ENCODE data around the gene LHPP.

The LHPP gene

GRCh38 chr10:124658591-124659242 is 197.1 kb downstream of the LHPP start:
- Histone ChIP-seq H3K4ac (ENCODE audit: low read depth, low read length) (no peak overlapping the region), H3K27ac (ENCODE audit: low read depth, low read length) (no peak overlapping the region), H2BK15ac (replicated peaks; ENCODE audit: low read depth) (no peak overlapping the region), H3K18ac (ENCODE audit: low read length) (no peak overlapping the region), H4K8ac (ENCODE audit: low read depth, low read length) (no peak overlapping the region), H3K23ac (ENCODE audit: low read length) (no peak overlapping the region), H3K36me3 (ENCODE audit: control insufficient read depth, insufficient read depth, low read length) (no peaks in the 10 kb centered on the region), H4K5ac (ENCODE audit: low read length) (no peak overlapping the region), H3K56ac (ENCODE audit: low read length) (no peak overlapping the region), H2BK120ac (ENCODE audit: low read depth, low read length) (no peak overlapping the region), H3K4me1 (ENCODE audit: control insufficient read depth, low read depth, low read length) (no peaks in the 10 kb centered on the region), H3K79me1 (ENCODE audit: low read length) (peaks cover 4% of the 10 kb centered on the region), H3K4me3 (ENCODE audit: low read length) (no peak overlapping the region), H3K27me3 (ENCODE audit: insufficient read depth, low read length, poor library complexity) (no peaks in the 10 kb centered on the region), H2BK5ac (ENCODE audit: low read length) (no peak overlapping the region), H2AK5ac (ENCODE audit: low read length) (no peak overlapping the region), H3K79me2 (ENCODE audit: control insufficient read depth, insufficient read depth, low read length) (no peaks in the 10 kb centered on the region), H3K9ac (ENCODE audit: low read length) (no peak overlapping the region), H3K4me2 (ENCODE audit: low read length) (no peak overlapping the region)
- WGBS (ENCODE audit: extremely low coverage, insufficient coverage, low lambda C conversion rate) = no CpG with 5 or more reads among the region's 12 CpGs
- no peak for DNase-seq

GRCh38 chr10:124659380-124659779 is 197.8 kb downstream of the LHPP start:
- Histone ChIP-seq H4K5ac (ENCODE audit: low read length) (no peak overlapping the region), H2AK5ac (ENCODE audit: low read length) (no peak overlapping the region), H2BK5ac (ENCODE audit: low read length) (no peak overlapping the region), H3K4ac (ENCODE audit: low read depth, low read length) (no peak overlapping the region), H4K8ac (ENCODE audit: low read depth, low read length) (no peak overlapping the region), H3K4me2 (ENCODE audit: low read length) (no peak overlapping the region), H3K23ac (ENCODE audit: low read length) (no peak overlapping the region), H3K56ac (ENCODE audit: low read length) (no peak overlapping the region), H3K4me1 (ENCODE audit: control insufficient read depth, low read depth, low read length) (no peaks in the 10 kb centered on the region), H3K36me3 (ENCODE audit: control insufficient read depth, insufficient read depth, low read length) (no peaks in the 10 kb centered on the region), H3K79me1 (ENCODE audit: low read length) (peaks cover 4% of the 10 kb centered on the region), H2BK120ac (ENCODE audit: low read depth, low read length) (no peak overlapping the region), H3K79me2 (ENCODE audit: control insufficient read depth, insufficient read depth, low read length) (no peaks in the 10 kb centered on the region), H3K4me3 (ENCODE audit: low read length) (no peak overlapping the region), H2BK15ac (replicated peaks; ENCODE audit: low read depth) (no peak overlapping the region), H3K27ac (ENCODE audit: low read depth, low read length) (no peak overlapping the region), H3K27me3 (ENCODE audit: insufficient read depth, low read length, poor library complexity) (no peaks in the 10 kb centered on the region), H3K18ac (ENCODE audit: low read length) (no peak overlapping the region), H3K9ac (ENCODE audit: low read length) (no peak overlapping the region)
- no CpG with 5 or more reads among the region's 2 CpGs for WGBS (ENCODE audit: extremely low coverage, insufficient coverage, low lambda C conversion rate)
- DNase-seq = no peak

DNA sequence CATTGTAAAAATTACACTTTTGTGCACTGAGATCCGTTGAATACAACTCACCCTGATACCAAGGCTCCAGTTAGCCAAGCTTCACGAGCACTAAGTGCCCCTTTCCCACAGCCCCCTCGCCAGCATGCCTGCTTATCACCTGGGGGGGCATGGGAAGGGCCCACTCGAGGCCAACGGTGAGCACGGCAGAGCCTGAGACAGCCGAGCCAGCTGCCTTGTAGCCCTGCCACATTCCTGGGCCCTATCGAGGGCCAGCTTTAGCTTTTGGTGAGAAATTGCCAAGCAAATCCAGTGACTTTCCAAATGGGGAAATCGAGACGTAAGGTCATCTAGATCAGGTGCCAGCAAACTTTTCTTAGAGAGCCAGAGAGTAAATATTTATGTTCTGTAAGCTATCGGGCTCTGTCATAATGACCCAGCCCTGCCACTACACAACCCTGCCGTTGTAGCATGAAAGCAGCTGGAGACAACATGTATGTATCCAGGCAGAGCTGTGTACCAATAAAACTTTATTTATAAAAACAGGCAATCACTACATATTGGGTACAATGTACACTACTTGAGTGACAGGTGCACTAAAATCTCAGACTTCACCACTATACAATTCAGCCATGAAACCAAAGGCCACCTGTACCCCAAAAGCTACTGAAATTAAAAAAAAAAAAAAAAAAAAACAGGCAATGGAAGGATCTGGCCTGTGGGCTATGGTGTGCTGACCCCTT is 198.9 kb downstream of the LHPP start:
- no peak overlapping the region for H4K5ac ChIP-seq (ENCODE audit: low read length)
- no peak overlapping the region for H4K8ac ChIP-seq (ENCODE audit: low read depth, low read length)
- H3K56ac ChIP-seq (ENCODE audit: low read length) = no peak overlapping the region
- no peak overlapping the region for H2BK5ac ChIP-seq (ENCODE audit: low read length)
- H3K4me2 ChIP-seq (ENCODE audit: low read length) = no peak overlapping the region
- H2BK120ac ChIP-seq (ENCODE audit: low read depth, low read length) = no peak overlapping the region
- H3K27ac ChIP-seq (ENCODE audit: low read depth, low read length) = no peak overlapping the region
- no peaks in the 10 kb centered on the region for H3K79me2 ChIP-seq (ENCODE audit: control insufficient read depth, insufficient read depth, low read length)
- WGBS (ENCODE audit: extremely low coverage, insufficient coverage, low lambda C conversion rate) = no CpG with 5 or more reads among the region's 12 CpGs
- H3K9ac ChIP-seq (ENCODE audit: low read length) = no peak overlapping the region
- no peak for DNase-seq
- H2BK15ac ChIP-seq (replicated peaks; ENCODE audit: low read depth) = no peak overlapping the region
- H3K36me3 ChIP-seq (ENCODE audit: control insufficient read depth, insufficient read depth, low read length) = no peaks in the 10 kb centered on the region
- H3K4me1 ChIP-seq (ENCODE audit: control insufficient read depth, low read depth, low read length) = no peaks in the 10 kb centered on the region
- H3K4me3 ChIP-seq (ENCODE audit: low read length) = no peak overlapping the region
- H3K18ac ChIP-seq (ENCODE audit: low read length) = no peak overlapping the region
- no peak overlapping the region for H3K23ac ChIP-seq (ENCODE audit: low read length)
- H3K27me3 ChIP-seq (ENCODE audit: insufficient read depth, low read length, poor library complexity) = no peaks in the 10 kb centered on the region
- H3K79me1 ChIP-seq (ENCODE audit: low read length) = peaks cover 4% of the 10 kb centered on the region
- no peak overlapping the region for H3K4ac ChIP-seq (ENCODE audit: low read depth, low read length)
- H2AK5ac ChIP-seq (ENCODE audit: low read length) = no peak overlapping the region

DNA sequence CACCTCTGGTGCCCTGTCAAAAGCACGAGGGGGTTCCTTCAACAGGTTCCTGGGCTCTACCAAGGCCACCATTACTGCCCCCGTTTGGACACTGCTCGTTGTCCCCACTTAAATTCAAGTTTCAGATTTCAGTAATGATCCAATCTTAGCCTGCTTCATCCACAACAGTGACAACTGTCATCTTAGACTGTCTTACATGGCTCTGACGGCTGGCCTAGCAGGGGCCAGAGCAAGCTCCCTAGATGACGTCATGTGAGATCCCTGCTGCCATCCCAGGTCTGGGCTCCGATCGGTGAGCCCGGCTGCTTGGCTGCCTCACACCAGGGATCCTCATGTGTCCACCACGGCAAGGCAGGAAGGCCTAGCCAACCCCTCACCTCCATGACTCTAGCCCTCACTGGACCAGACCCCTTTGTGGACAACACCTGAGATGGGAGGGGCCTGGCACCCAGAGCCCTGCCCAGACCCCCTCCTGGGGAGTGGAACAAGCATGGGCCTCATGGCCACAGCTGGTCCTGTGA is 200.1 kb downstream of the LHPP start:
- Histone ChIP-seq H3K4ac (ENCODE audit: low read depth, low read length) (no peak overlapping the region), H2BK15ac (replicated peaks; ENCODE audit: low read depth) (no peak overlapping the region), H2AK5ac (ENCODE audit: low read length) (no peak overlapping the region), H3K79me1 (ENCODE audit: low read length) (peaks cover 4% of the 10 kb centered on the region), H3K27me3 (ENCODE audit: insufficient read depth, low read length, poor library complexity) (no peaks in the 10 kb centered on the region), H3K79me2 (ENCODE audit: control insufficient read depth, insufficient read depth, low read length) (no peaks in the 10 kb centered on the region), H4K8ac (ENCODE audit: low read depth, low read length) (no peak overlapping the region), H3K27ac (ENCODE audit: low read depth, low read length) (no peak overlapping the region), H3K9ac (ENCODE audit: low read length) (no peak overlapping the region), H3K18ac (ENCODE audit: low read length) (no peak overlapping the region), H3K36me3 (ENCODE audit: control insufficient read depth, insufficient read depth, low read length) (no peaks in the 10 kb centered on the region), H2BK120ac (ENCODE audit: low read depth, low read length) (no peak overlapping the region), H2BK5ac (ENCODE audit: low read length) (no peak overlapping the region), H3K23ac (ENCODE audit: low read length) (no peak overlapping the region), H3K4me2 (ENCODE audit: low read length) (no peak overlapping the region), H3K56ac (ENCODE audit: low read length) (no peak overlapping the region), H4K5ac (ENCODE audit: low read length) (no peak overlapping the region), H3K4me1 (ENCODE audit: control insufficient read depth, low read depth, low read length) (no peaks in the 10 kb centered on the region), H3K4me3 (ENCODE audit: low read length) (no peak overlapping the region)
- no CpG with 5 or more reads among the region's 9 CpGs for WGBS (ENCODE audit: extremely low coverage, insufficient coverage, low lambda C conversion rate)
- no peak for DNase-seq

GRCh38 chr10:124663228-124663627 is 201.6 kb downstream of the LHPP start:
- H3K79me2 ChIP-seq (ENCODE audit: control insufficient read depth, insufficient read depth, low read length) = no peaks in the 10 kb centered on the region
- H3K36me3 ChIP-seq (ENCODE audit: control insufficient read depth, insufficient read depth, low read length) = no peaks in the 10 kb centered on the region

More at GRCh38 chr10:124663228-124663627, 201.6 kb downstream of the LHPP start:
- no peak overlapping the region for H2BK120ac ChIP-seq (ENCODE audit: low read depth, low read length)
- no peak overlapping the region for H3K18ac ChIP-seq (ENCODE audit: low read length)
- no peak overlapping the region for H2BK15ac ChIP-seq (replicated peaks; ENCODE audit: low read depth)
- H4K8ac ChIP-seq (ENCODE audit: low read depth, low read length) = no peak overlapping the region
- H3K9ac ChIP-seq (ENCODE audit: low read length) = no peak overlapping the region
- no peak overlapping the region for H3K27ac ChIP-seq (ENCODE audit: low read depth, low read length)
- no peak overlapping the region for H3K4me2 ChIP-seq (ENCODE audit: low read length)
- no peak overlapping the region for H3K56ac ChIP-seq (ENCODE audit: low read length)
- H3K4me1 ChIP-seq (ENCODE audit: control insufficient read depth, low read depth, low read length) = no peaks in the 10 kb centered on the region
- peaks cover 5% of the 10 kb centered on the region for H3K79me1 ChIP-seq (ENCODE audit: low read length)
- no peak for DNase-seq
- H3K27me3 ChIP-seq (ENCODE audit: insufficient read depth, low read length, poor library complexity) = no peaks in the 10 kb centered on the region
- no CpG with 5 or more reads among the region's 8 CpGs for WGBS (ENCODE audit: extremely low coverage, insufficient coverage, low lambda C conversion rate)
- no peak overlapping the region for H2AK5ac ChIP-seq (ENCODE audit: low read length)
- no peak overlapping the region for H3K4ac ChIP-seq (ENCODE audit: low read depth, low read length)
- peak overlapping the region; percentile 45 for H3K23ac ChIP-seq (ENCODE audit: low read length)
- H2BK5ac ChIP-seq (ENCODE audit: low read length) = no peak overlapping the region
- H3K4me3 ChIP-seq (ENCODE audit: low read length) = no peak overlapping the region
- no peak overlapping the region for H4K5ac ChIP-seq (ENCODE audit: low read length)

Data from mesendoderm (in vitro differentiated cells).